Right renal cortex interstitium (tissue), 3 donors: ENCODE data around the gene RGS3. TPM values are rescaled to one million over a fixed set of nuclear protein-coding genes. Genes with fewer than 3 reads are reported as not detected.

Source experiments
- DNase-seq, 3 donors: peaks; one replicate each; pipeline ENCODE4 v3.0.0-alpha.2; 2013; ENCODE audit warnings: low read depth in 3 of 3, low spot score in 2 of 3
- polyA plus RNA-seq, 3 donors: library from polyadenylated mRNA; unstranded; fragments of 120-200 nt; gene quantifications; one replicate each; pipeline ENCODE4 v1.2.1, GENCODE V29; 2013; ENCODE audit not compliant: insufficient read length in 3 of 3

The RGS3 gene
- polyA plus RNA-seq, 3 donors, result 45.1 to 47.4 (median 47.2) TPM

- DNase-seq, result no peak
Measured at GRCh38 chr9:113614843-113615648, 151.5 kb downstream of the RGS3 start.

DNA sequence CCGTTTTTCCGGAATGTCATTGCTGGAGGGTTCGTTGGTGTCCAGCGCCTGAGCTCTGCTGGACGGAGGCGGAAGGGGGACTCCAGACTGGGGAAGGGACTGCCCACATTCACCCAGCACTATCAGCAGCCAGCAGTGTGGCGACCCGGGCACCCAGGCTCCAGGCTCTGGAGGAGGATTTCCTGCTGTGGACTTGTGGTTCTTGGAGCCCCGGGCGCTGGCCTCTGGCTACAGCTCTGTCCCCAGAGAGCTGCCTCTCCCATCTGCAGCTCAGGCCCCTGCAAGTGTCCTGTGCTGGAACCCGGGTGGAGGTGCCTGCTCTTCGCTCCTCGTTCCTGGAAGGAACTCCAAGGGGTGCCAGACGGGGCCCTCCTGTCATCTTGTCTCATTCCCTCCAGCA lies 152.6 kb downstream of the RGS3 start:
- DNase-seq, result no peak

DNA sequence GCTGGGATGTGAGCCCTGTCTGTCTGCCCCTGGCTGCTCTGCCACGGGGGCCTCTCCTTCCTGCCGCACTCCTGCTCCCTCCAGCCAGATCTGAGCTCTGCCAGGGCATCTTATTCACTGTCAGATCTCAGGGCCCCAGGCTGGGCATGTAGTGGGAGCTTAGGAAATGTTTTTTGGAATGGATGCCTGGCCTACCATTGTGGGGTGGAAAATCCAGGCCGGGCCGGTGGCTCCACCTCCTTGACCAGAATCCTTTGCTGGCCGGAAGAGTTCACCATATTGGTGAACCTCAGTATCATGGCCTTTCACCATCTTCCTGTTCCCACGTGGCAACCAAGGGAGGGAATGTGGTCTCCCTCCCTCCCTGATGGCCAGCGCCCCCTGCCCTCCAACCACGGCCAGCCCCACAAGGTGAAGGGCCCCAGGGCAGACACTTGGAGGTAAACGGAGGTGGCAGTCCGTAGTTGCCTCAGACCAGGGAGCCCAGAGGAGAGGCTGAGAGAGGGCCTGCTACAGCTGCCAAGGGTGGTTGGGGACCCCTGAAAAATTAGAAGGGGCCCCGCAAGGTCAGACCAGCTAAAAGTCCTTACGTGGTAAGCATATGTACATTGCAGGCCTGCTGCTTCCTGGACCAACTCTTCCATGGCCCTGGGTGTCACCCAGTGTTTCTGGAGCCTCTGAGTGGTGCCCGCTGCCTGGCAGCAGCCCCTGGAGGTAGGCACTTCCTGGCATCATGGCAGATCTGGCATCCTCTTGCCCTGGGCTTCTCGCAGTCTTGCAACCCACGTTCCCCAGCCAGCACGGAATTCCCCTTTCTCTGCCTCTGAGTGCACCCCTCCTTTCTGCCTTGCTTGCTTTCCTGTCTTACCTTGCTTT lies 153.3 kb downstream of the RGS3 start:
- no peak for DNase-seq

- no peak for DNase-seq
Measured at GRCh38 chr9:113617550-113617949, 154.0 kb downstream of the RGS3 start.

DNA sequence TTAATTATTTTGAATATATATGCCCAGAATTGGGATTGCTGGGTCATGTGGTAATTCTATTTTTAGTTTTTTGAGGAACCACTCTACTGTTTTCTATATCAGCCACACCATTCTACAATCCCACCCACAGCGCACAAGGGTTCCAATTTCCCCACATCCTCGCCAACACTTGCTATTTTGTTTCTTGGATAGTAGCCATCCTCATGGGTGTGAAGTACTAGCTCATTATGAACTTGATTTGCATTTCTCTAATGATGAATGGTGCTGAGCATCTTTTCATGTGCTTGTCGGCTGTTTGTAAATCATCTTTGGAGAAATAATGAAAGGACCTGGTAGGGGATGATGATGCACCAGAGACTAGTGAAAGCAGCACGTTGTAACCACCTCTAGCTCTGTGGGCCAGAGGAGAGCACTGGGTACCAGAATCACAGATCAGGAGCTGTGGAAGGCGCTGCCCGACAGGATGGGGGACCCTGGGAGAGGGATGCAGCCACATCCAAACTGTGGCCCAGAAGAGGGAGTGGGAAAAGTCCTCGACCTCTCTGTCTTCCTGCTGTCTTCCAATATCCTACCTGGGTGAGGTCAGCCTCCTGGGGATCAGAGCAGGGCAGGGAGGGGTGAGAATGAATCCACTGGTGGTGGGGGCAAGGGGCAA lies 155.4 kb downstream of the RGS3 start:
- DNase-seq, result no peak

- DNase-seq, result no peak
Measured at GRCh38 chr9:113619491-113620376, 156.2 kb downstream of the RGS3 start.

GRCh38 chr9:113620377-113621161 lies 157.0 kb downstream of the RGS3 start:
- peak in 2 of 3 donors; percentile 75 to 84 for DNase-seq

DNA sequence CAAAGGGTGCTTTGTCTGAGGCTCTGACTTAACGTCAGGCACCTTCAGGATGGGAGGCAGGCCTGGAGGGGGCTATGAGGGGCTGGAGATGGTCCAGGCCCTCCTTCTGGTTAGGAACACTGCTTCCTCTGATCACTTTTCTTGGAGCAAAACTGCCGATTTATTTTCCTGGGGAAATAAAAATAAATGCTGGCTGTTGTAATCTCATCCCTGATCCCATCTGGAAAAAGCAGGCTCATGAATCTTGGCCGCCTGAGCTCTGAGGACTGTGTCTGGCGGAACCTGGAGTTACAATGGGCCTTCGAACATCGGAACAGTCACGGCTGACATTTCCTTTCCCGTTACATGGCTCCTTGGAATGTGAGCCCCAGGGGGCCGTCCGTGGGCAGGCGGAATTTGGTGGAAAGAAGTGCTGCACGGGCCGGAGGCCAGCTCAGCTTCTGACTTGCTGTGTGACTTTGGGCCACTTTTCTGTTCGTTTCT lies 157.8 kb downstream of the RGS3 start:
- no peak for DNase-seq

DNA sequence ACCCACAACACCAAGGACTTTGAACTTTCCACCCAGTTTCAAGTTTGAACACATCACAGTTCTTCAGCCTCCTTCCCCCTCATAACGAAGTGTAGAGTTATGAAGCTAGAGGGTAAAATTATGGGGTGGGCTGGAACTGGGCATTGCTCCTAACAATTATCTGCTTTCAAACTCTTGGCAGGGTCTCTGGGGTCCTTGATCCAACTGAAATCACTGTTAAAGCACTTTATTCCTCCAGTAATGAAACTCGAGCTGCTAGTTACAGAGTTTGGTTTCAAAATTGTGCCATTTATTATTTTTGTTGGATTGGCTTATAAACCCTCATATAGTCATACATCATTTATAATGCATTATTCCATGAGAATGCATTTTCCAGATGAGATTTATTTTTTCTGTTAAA lies 158.5 kb downstream of the RGS3 start:
- no peak for DNase-seq

DNA sequence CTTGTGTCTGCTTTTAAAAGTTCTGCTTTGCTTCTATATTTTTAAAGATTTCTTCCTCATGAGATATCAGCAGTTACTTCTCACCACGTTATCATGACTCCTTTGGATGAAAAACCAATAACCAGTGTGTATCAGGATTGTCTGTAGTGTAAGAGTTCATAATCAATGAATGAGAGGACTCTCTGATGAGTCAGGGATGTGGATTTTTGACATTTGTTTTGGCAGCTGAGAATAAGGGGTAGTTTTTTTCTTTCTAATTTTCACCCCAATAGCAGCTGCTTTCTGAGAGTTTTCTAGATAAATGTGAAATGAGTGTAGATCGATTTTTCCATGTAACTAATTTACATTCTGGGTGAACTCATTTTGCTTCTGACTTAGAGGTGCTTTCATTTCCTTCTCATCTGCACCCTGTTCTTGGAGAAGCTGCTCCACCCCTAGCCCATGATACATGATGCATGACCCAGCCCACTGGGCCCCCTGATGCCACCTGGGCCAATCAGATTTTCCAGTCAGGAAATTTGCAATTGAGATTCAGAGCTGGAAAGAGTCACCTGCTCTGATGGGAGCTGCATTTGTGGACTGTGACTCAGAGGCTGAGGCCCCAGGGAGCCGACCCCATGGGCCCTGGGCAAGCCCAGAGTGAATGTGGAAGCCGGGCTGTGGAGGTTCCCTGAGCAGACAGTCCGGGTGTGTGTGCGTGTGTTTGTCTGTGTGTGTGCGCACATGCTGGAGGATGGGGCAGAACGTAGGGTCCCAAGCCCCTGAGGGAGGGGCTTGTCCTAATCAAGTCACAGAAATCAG lies 159.3 kb downstream of the RGS3 start:
- DNase-seq, result no peak

DNA sequence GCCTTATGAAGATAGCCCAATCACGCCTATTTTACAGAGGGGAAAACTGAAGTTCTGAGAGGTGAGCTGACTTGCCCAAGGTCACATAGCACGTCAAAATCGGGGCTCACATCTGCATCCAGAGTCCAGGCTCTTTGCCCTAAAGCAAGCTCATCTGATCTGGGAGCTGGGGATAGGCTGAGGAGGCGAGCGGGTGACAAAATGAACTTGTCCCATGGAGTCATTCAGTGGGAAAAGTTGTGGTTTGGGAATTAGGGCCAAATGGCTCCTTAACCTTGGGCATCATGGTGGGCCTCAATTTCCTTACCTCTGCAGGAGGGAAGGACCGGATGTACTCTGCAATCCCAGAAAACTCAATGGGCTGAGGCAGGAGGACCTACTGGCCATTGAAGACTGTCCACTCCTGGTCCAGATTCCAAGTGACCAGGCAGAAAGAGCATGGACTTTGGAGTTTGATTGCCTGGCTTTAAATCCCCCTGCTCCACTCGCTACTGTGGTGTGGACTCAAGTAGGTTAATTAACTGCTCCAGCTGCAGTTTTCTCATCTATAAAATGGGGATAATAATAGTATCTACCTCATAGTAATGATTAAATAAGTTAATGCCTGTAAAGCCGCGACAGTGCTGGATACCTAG lies 160.4 kb downstream of the RGS3 start:
- no peak for DNase-seq

DNA sequence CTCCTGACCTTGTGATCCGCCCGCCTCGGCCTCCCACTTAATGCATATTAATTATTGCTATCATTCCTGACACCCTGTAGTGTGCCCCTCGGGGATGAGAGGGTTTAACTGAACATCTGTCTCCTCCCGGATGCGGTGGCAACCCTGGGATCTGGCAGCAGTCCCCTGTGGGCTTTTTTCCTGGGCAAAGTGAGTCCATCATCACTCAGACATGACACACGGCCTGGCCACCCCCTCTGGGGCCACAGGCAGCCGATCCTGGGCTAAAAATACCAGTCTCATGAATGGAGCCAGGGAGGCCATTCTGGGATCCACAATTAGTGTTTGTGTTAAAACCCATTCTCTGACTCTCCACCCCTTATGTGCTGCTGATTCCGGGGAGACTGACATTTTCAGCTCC lies 161.2 kb downstream of the RGS3 start:
- DNase-seq, result no peak

DNA sequence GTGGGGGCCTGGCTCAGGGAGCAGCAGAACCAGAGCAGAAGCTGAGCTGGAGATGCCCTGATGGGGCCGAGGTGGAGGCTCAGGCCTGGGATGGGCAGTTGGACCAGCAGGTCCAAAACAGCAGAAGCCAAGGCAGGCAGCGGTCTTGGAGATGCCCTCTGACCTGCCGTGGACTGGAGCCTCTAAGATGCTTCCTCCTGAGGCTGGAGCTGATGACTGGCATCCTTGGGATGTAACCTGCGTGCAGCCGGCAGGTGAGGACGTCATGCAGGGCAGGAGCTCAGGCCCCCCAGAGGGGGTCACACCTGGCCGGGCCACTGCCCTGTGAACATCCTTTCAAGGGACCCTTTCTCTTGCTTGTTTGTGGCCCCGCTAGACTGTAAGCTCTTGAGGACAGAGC lies 162.0 kb downstream of the RGS3 start:
- DNase-seq, result no peak

- DNase-seq, result no peak
Measured at GRCh38 chr9:113626735-113627495, 163.4 kb downstream of the RGS3 start.

- DNase-seq, result no peak
Measured at GRCh38 chr9:113628621-113629020, 165.1 kb downstream of the RGS3 start.

DNA sequence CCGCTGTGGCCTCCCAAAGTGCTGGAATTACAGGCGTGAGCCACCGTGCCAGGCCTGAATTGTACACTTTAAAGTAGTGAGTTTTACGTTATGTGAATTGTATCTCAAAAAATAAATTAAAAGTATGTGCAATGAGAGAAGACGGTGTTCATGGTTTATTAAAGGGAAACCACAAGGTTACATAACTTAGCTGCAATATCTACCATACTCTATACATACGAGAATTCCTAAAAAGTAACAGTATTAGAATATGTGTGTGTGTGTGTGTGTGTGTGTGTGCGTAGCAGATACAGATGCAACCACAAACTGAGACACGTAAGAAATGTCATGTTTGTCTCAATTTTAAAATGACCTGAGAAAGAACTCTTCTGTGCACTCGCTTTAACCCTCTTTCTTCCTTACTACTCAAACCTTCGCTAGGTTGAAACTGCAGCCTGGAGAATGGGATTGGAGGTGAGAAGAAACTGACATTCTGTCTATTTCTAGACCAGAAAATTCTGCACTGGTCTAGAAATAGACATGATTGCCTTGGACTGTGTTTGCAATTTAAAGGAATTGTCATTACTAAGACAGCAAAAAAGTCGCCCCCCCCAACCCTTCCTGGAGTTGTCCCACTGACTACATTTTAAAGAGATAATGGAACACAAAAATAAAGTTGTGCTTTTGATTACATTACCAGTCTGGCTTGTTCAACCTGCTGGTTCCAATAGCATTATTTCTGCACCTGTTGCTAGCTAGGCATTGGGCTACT lies 167.0 kb downstream of the RGS3 start:
- no peak for DNase-seq
